T-helper 9 cell (primary cell): Measurements from ENCODE around the gene GIMAP4.
"Not testable (repeated sequence)": the region's sequence is repeated elsewhere in the genome, so short reads cannot be mapped to it uniquely, and the experiment has no call there.

Experiments used
- DNase-seq: peaks from one replicate; pipeline ENCODE4 v3.0.0-alpha.2; 2020

Gene GIMAP4

GRCh38 chr7:150580638-150581394, 13.6 kb downstream of the GIMAP4 start:
- no peak for DNase-seq

GRCh38 chr7:150585199-150585598, 18.0 kb downstream of the GIMAP4 start:
- no peak for DNase-seq

GRCh38 chr7:150586068-150586784, 19.0 kb downstream of the GIMAP4 start:
- no peak for DNase-seq

GRCh38 chr7:150586785-150587152, 19.6 kb downstream of the GIMAP4 start:
- DNase-seq: no peak

GRCh38 chr7:150587551-150587950, 20.4 kb downstream of the GIMAP4 start:
- no peak for DNase-seq

GRCh38 chr7:150594805-150595204, 27.6 kb downstream of the GIMAP4 start:
- no peak for DNase-seq

- no peak for DNase-seq
These were observed 28.2 kb downstream of the GIMAP4 start for GRCh38 chr7:150595361-150595760.

GRCh38 chr7:150603600-150603999, 36.4 kb downstream of the GIMAP4 start:
- not testable (repeated sequence) for DNase-seq

- no peak for DNase-seq
These were observed 43.0 kb downstream of the GIMAP4 start for GRCh38 chr7:150610233-150610632.

- no peak for DNase-seq
These were observed 45.7 kb downstream of the GIMAP4 start for GRCh38 chr7:150612925-150613324.

- DNase-seq: no peak
These were observed 46.7 kb downstream of the GIMAP4 start for GRCh38 chr7:150613880-150614279.

- not testable (repeated sequence) for DNase-seq
These were observed 47.2 kb downstream of the GIMAP4 start for GRCh38 chr7:150614426-150614825.

GRCh38 chr7:150615221-150615755, 48.1 kb downstream of the GIMAP4 start:
- not testable (repeated sequence) for DNase-seq

- DNase-seq: no peak
These were observed 52.9 kb downstream of the GIMAP4 start for GRCh38 chr7:150620061-150620460.

- no peak for DNase-seq
These were observed 53.6 kb downstream of the GIMAP4 start for GRCh38 chr7:150620617-150621371.

- DNase-seq: no peak
These were observed 54.2 kb downstream of the GIMAP4 start for GRCh38 chr7:150621376-150621775.
